HUES6 (cell line): Measurements from ENCODE around the gene NDUFB8.
"Not testable (repeated sequence)": the region's sequence is repeated elsewhere in the genome, so short reads cannot be mapped to it uniquely, and the experiment has no call there.

ENCODE experiments used
- H3K27ac ChIP-seq: 2 replicates; pipeline ENCODE4 v1.7.0; 2013; ENCODE audit warnings: low read depth, mild to moderate bottlenecking, low read length, inconsistent platforms
- H3K27me3 ChIP-seq: 2 replicates; pipeline ENCODE4 v1.6.1; 2013; ENCODE audit warnings: low read length; ENCODE audit not compliant: control insufficient read depth, insufficient read depth
- H3K36me3 ChIP-seq: 2 replicates; pipeline ENCODE4 v1.6.1; 2013; ENCODE audit warnings: low read length; ENCODE audit not compliant: control insufficient read depth, insufficient read depth
- H3K4me1 ChIP-seq: 2 replicates; pipeline ENCODE4 v1.6.1; 2013; ENCODE audit warnings: low read length; ENCODE audit not compliant: control insufficient read depth, insufficient read depth
- H3K4me3 ChIP-seq: 2 replicates; pipeline ENCODE4 v1.5.1; 2013; ENCODE audit warnings: low read depth, low read length
- H3K9ac ChIP-seq: one replicate; pipeline ENCODE4 v1.6.1; 2013; ENCODE audit warnings: mild to moderate bottlenecking, low read length
- H3K9me3 ChIP-seq: 2 replicates; pipeline ENCODE4 v1.6.1; 2013; ENCODE audit warnings: low read depth, low read length; ENCODE audit not compliant: control insufficient read depth, insufficient read depth

Gene NDUFB8

DNA sequence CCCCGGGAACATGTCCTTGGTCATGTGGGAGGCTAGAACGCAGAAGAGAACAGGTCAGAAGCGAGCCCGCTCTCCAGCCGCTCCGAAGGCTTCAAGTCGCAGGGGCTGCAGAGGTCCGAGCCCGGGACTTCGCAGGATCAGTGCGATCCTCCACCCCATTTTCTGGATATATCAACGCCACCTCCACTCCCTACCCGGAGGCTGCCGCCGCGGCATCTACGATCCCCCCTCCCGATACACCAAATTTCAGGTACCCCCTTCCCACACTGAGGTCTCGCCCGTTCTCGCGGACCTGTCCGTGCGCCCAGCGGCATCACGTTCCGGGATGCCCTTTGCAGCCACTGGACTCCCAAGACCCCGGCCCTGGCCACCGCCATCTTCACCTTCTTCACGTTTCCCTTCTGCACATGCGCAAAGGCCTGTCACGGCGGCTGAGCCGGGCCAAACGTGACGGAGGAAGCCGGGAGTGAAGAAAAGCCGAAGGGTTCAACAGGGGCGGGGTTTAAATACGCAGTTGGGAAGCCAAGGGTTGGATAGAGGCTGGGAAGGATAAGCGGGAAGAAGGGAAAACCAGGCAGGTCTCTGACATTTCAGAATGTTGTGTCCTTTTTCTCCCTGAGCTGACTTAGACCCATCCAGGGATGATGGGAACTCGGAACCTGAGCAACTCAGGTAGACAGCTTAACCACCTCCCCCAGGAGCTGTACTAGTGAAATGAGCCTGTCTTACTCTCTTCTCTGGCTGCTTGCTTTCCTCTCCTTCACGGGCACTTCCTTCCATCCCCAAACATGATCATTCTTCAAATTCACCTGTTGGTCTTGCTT is at the start of gene NDUFB8:
Gene NDUFB8, minus strand, starts transcription at position 397 of the 824 bp plus-strand sequence. Its CDS starts 20 bp downstream, at position 377.
- H3K4me1 ChIP-seq = peaks cover 13% of the 10 kb centered on the region
- H3K9me3 ChIP-seq = no peaks in the 10 kb centered on the region
- H3K27ac ChIP-seq = no peak within 1 kb of the TSS; the same call in 1 of the 2 replicates

DNA sequence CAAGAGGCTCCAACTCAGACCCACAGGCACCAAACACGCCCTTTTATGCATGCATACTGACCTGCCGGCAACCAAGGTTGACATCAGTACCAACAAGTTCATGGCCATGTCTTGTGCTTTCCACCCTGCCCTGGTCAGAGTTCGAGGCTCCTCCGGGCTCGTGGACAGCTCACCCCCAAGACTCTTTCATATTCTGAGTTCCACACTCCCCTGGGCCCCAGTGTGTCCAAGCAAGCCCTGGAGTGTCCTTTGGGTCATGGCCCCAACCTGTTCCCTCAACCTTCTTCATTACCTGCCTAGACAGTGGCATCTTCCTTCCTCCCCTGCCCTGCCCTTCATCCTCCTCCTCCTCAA is 46.6 kb upstream of the NDUFB8 start:
- H3K9me3 ChIP-seq = no peaks in the 10 kb centered on the region
- H3K27ac ChIP-seq = no peak overlapping the region
- H3K36me3 ChIP-seq = no peaks in the 10 kb centered on the region
- peaks cover 39% of the 10 kb centered on the region for H3K27me3 ChIP-seq
- H3K9ac ChIP-seq = no peak overlapping the region
- no peaks in the 10 kb centered on the region for H3K4me1 ChIP-seq
- no peak overlapping the region for H3K4me3 ChIP-seq

More for the DNA sequence above, at the start of gene NDUFB8:
- Histone ChIP-seq H3K27me3 (no peaks in the 10 kb centered on the region), H3K36me3 (peaks cover 29% of the 10 kb centered on the region), H3K4me3 (peak within 1 kb of the TSS; percentile 82), H3K9ac (peak within 1 kb of the TSS; percentile 87)

- no peak overlapping the region for H3K27ac ChIP-seq
- H3K4me1 ChIP-seq = no peaks in the 10 kb centered on the region
- no peak overlapping the region for H3K4me3 ChIP-seq
Observed at GRCh38 chr10:100575585-100576281, 46.1 kb upstream of the NDUFB8 start.

GRCh38 chr10:100575146-100575545 is 45.5 kb upstream of the NDUFB8 start:
- not testable (repeated sequence) for H3K9ac ChIP-seq, H3K4me3 ChIP-seq, H3K4me1 ChIP-seq, H3K9me3 ChIP-seq, H3K27ac ChIP-seq, H3K36me3 ChIP-seq
- peaks cover 42% of the 10 kb centered on the region for H3K27me3 ChIP-seq

More at GRCh38 chr10:100575585-100576281, 46.1 kb upstream of the NDUFB8 start:
- Histone ChIP-seq H3K36me3 (no peaks in the 10 kb centered on the region), H3K9ac (no peak overlapping the region), H3K9me3 (no peaks in the 10 kb centered on the region), H3K27me3 (peaks cover 39% of the 10 kb centered on the region)

- Histone ChIP-seq H3K36me3 (no peaks in the 10 kb centered on the region), H3K4me3 (no peak overlapping the region), H3K4me1 (peaks cover 8% of the 10 kb centered on the region; the same call in 1 of the 2 replicates), H3K27ac (no peak overlapping the region), H3K9ac (no peak overlapping the region), H3K9me3 (no peaks in the 10 kb centered on the region), H3K27me3 (peaks cover 61% of the 10 kb centered on the region)
Observed at GRCh38 chr10:100571084-100571856, 41.6 kb upstream of the NDUFB8 start.

GRCh38 chr10:100570506-100570905 is 40.8 kb upstream of the NDUFB8 start:
- no peaks in the 10 kb centered on the region for H3K36me3 ChIP-seq
- peak overlapping the region; percentile 66 for H3K9ac ChIP-seq
- peaks cover 8% of the 10 kb centered on the region; the same call in 1 of the 2 replicates for H3K4me1 ChIP-seq
- H3K27me3 ChIP-seq = peaks cover 62% of the 10 kb centered on the region
- H3K9me3 ChIP-seq = no peaks in the 10 kb centered on the region
- H3K4me3 ChIP-seq = peak overlapping the region; percentile 76
- H3K27ac ChIP-seq = no peak overlapping the region

DNA sequence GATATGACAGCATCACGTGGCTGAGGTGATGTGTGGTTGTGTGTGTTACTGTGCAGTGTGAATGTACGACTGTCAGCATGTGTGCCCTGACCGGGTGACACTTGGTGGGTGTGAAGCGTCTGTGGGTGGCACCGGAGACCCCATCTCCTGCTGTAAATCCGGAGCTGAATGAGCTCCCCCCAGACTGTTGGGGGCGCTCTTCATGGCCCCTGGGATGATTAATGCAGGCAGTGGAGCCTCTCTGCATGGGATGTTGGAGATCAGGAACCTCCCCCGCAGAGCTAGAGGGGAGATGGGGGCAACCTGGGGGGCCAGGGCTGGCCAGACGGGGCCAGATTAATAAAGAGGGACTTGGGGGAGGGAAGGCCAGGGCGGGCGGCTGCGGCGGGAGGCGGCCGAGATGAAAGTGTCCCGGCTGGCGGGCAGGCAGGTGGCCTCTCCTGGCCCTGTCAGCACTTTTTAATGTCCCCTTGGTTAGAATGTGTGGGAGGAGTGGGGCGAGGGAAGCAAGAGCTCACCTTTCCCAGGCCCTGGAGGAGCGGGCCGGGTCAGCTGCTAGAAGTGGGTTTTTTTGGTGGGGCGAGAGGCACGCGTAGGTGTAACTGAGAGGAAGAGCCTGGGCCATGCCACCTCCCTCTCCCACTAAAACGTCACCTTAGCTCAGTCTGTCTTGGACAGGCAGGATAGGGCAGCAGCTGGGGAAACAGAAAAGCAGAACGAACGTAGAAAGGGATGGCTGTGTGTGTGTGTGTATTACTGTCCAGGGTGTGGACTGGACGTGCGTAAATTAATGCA is 40.2 kb upstream of the NDUFB8 start:
- Histone ChIP-seq H3K9ac (peak overlapping the region; percentile 66), H3K9me3 (no peaks in the 10 kb centered on the region), H3K27ac (no peak overlapping the region), H3K36me3 (no peaks in the 10 kb centered on the region), H3K4me1 (peaks cover 8% of the 10 kb centered on the region; the same call in 1 of the 2 replicates), H3K27me3 (peaks cover 65% of the 10 kb centered on the region), H3K4me3 (peak overlapping the region; percentile 76)

- no peaks in the 10 kb centered on the region for H3K9me3 ChIP-seq
- peaks cover 8% of the 10 kb centered on the region; the same call in 1 of the 2 replicates for H3K4me1 ChIP-seq
- H3K4me3 ChIP-seq = no peak overlapping the region
- H3K27ac ChIP-seq = no peak overlapping the region
- H3K9ac ChIP-seq = no peak overlapping the region
- no peaks in the 10 kb centered on the region for H3K36me3 ChIP-seq
- H3K27me3 ChIP-seq = peaks cover 59% of the 10 kb centered on the region
Observed at GRCh38 chr10:100568912-100569311, 39.2 kb upstream of the NDUFB8 start.

- Histone ChIP-seq H3K36me3 (no peaks in the 10 kb centered on the region), H3K27ac (no peak overlapping the region)
Observed at GRCh38 chr10:100567826-100568225, 38.2 kb upstream of the NDUFB8 start.

DNA sequence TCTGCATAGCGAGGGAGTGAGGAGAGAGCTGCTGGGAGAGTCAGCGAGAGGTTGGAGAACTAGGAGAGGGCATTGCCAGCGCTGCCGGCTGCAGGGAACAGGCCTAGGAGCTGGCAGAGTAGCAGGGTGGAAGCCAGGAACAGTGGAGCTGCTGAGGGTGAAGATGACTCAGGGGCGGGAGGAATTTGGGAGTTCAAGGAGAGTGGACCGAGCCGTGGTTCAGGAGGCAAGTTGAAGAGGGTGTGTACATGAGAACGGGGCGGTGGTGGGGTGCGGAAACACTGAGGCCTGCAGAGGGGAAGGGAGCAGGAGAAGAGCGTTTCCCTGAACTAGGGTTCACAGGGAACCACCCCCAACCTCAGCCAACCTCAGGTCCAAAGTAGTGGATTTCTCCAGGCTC is 37.6 kb upstream of the NDUFB8 start:
- Histone ChIP-seq H3K4me1 (peaks cover 8% of the 10 kb centered on the region; the same call in 1 of the 2 replicates), H3K4me3 (no peak overlapping the region), H3K9ac (no peak overlapping the region), H3K36me3 (no peaks in the 10 kb centered on the region), H3K9me3 (no peaks in the 10 kb centered on the region), H3K27ac (no peak overlapping the region), H3K27me3 (peaks cover 69% of the 10 kb centered on the region)

More at GRCh38 chr10:100567826-100568225, 38.2 kb upstream of the NDUFB8 start:
- Histone ChIP-seq H3K4me1 (peaks cover 8% of the 10 kb centered on the region; the same call in 1 of the 2 replicates), H3K4me3 (no peak overlapping the region), H3K27me3 (peaks cover 63% of the 10 kb centered on the region), H3K9ac (no peak overlapping the region), H3K9me3 (no peaks in the 10 kb centered on the region)
